ENCODE data around the gene LINC01488.

Gene LINC01488

GRCh38 chr11:69446108-69446507, 35.4 kb upstream of the LINC01488 start:
- DNase-seq, result no peak

DNA sequence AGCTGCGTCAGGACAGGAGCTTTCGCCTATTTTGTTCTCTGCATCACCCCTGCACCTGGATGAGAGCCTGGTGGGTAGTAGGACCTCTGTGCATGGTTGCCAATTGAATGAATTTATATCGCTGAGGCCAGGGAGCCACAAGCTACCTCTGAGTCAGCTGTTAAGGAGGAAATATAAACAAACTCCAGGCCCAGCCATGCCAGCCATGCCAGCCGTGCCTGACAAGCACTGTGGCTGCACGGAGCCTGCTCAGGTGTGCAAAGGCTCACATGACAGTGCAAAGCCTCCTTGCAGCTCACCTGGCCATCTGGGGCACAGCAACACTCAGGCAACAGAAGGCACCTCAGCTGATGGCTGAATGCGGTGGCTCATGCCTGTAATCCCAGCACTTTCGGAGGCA, 33.7 kb upstream of the LINC01488 start:
- no peak for DNase-seq

DNA sequence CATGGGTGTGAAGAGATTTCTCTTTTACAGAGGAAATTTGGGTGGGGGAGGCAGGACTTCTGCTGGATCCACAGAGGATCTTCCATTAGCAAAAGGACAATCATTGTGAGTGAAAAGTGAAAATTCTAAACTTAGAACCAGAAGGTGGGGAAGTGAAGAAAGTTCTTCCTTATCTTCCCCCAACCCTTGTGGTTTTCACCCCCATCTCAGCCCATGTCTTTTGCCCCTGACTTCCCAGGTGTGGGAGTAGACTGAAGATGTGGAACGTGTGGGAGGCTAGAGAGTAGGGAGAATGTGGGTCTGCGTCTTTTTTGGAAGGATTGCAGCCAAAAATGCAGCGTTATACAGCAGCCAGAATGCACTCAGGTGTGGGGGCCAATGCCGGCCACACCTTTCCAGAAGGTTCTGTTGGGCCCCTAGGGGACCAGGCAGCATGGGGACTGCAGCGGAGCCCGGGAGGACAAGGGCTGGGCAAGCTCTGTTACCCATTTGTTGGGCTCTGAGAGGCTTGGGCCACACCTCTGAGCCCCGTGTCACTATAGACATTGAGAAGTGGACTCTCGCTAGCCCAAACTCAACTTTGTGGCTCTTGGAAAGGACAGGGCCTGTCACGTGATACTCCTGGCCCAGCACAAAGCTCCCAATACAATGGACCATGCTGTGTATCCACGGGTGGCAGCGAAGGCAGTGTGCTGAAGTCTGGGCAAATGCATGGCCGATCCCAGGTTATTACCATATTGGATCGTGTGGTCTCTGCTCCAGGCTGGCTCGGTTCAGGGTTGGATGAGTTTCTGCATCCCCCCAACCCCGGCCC, 32.8 kb upstream of the LINC01488 start:
- DNase-seq, result no peak

DNA sequence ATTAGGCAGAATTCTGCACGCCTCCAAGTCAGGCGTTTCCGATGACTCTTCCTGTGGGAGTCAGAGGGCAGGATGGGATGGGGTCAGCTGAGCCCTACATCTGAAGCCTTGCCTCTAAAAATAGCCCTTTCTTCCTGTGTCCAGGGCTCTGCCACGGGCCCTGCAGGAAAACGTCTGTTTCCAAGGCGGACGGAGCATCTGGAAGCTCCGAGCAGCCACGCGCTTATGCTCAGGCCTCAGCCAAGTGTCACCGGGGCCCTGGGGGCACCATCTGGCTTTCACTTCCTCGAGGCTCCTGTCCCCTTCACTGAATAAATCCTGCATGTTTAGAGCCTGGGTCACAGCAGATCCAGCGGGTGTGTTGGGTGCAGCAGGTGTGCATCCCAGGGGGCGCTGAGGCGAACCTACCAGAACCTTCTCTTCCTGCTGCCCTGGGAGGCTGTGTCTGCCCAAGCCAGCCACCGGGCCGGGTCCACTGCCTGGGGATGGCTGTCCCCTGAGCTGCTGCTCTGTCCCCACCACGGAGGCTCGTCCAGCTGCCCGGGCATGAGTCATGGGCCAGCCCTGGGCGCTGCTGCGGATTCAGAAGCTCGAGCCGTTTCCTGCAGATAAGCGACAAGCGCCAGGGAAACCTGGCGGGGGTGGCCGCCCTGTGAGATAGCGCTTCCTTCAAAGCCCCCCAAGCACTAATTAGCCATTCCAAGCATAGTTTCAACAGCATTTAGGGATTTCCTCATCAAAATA, 32.0 kb upstream of the LINC01488 start:
- no peak for DNase-seq

DNA sequence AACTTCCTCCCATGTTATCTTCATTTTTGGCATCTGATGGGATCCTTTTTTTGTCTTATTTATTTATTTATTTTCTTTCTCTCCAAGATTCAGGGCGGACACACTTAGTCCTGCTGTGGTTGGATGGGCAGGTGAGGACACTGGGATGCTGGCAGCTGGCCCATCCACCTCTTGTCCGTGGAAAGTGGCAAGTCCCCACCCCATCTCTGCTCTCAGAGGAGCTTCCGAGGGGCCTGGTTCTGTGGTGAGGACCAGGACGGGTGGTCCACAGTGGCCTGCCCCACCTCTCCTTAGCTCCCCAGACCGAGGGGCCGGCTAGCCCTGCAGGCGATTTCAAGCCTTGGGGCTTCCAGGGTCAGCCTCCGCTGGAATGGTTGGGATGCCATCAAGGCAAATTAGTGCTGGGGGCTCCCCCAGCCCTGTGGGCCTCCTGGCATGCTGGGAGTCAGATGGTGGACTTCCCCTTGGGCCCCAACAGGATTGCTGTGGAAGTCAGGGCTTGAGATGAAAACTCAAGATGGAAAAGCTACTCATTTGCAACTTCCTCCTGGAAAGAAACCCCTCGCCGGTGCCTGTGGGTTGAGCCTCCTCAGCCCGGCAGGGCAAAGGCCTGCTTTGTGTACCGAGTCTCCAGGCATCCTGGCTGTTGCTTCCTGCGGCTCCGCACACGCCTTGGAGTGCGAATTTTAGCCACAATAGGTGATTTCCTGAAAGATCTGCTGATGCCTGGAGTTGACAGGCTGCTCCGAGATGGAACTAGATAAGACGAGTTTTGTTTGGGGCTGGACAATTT, 31.2 kb upstream of the LINC01488 start:
- DNase-seq, result no peak

GRCh38 chr11:69450857-69451220, 30.6 kb upstream of the LINC01488 start:
- DNase-seq, result no peak

DNA sequence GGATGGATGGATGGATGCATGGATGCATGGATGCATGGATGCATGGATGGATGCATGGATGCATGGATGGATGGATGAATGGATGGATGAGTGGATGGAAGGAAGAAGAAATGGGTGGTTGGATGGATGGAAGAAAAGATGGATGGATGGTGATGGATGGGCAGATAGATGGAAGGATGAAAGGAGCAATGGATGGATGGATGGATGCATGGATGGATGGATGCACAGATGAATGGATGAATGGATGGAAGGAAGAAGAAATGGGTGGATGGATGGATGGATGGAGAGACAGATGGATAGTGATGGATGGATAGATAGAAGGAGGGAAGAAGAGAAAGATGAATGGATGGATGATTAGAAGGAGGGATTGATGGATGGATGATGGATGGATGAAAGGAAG, 30.2 kb upstream of the LINC01488 start:
- no peak for DNase-seq

DNA sequence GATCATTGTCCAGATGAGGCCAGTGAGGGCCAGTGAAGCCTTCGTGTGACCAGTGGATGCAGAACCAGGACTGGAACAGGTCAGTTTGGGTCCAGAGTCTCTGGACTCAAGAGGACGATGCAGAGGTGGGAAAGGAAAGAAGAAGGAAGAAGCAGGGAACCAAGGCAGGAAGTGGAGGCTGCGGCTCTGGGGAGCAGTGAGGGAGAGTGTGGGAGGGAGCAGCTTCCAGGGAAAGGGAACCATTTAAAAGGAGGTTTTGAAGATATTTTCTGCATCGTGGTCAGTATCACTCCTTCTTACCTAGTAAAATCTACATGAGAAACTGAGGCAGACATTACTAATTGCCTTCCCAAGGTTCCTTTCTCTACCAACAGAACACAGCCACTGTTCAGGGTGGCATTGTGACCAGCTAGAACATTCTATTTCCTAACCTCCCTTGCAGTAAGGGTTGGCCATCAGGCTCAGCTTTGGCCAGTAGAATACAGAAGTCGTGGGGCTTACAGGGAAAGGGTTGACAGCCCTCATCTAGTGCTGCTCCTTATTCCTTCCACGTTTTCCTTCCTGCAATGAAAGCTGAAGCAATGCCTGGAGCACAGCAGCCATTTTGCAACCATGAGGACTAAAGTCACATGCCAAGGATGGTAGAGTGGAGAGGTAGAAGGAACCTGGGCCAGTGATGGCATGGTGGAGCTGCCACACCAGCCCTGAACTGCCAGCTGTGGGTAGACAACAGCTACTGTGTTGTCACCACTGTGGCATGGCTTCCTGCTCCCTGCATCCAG, 29.1 kb upstream of the LINC01488 start:
- no peak for DNase-seq

- DNase-seq, result no peak
Observed at GRCh38 chr11:69453151-69453550, 28.3 kb upstream of the LINC01488 start.

DNA sequence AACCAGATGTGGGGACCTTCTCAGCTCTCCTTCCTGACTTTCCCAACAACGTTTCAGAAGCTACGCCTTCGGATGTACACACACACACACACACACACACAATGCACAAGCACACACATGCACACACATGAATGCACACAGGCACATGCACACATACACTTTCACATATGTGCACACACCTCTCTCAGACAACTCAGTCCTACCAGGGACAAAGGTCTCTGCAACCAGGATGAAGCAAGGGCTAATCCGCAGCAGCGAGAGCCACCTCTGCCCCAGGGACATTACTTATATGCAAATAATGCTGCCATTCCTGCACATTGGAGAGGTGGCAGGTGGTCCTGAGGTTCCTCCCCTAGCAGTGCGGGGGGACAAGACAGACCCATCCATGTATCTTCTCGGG, 27.4 kb upstream of the LINC01488 start:
- no peak for DNase-seq

- DNase-seq, result no peak
Observed at GRCh38 chr11:69455969-69456368, 25.5 kb upstream of the LINC01488 start.

GRCh38 chr11:69456712-69457111, 24.8 kb upstream of the LINC01488 start:
- DNase-seq, result no peak

DNA sequence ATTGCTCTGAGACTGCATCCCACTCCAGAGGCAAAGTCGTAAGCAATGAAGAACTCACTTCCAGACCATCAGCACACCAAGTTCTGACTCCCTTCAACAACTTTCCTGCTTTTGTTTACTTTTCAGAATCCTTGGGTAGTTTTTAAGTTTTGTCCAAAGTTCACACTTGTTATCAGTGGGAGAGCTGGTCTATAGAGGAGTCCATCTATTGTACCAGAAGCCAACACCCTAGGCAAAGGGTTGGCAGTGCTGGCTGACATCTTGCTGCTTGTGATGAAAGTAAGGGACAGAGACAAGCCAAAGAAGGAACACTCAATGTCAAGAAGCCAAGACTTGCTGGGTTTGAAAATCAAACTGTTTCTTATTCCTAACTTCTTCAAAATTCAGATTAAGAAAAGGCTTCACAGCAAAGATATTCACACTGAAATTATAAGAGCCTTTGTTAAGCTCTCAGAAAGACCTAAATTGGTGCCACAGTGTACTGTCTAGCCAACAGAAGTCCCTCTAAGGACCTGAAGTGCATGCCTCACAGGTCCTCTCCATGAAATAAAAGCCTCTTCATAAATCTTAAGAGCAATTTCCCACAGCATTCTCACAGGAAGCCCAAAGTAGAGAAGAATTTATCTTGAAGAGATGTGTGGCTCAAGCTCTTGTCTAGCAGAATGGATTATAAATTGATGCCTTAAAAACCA, 21.5 kb upstream of the LINC01488 start:
- DNase-seq, result no peak

GRCh38 chr11:69460540-69461257, 20.8 kb upstream of the LINC01488 start:
- DNase-seq, result no peak

GRCh38 chr11:69461272-69461962, 20.0 kb upstream of the LINC01488 start:
- DNase-seq, result no peak

GRCh38 chr11:69462106-69462951, 19.1 kb upstream of the LINC01488 start:
- DNase-seq, result no peak

GRCh38 chr11:69463181-69463994, 18.1 kb upstream of the LINC01488 start:
- DNase-seq, result no peak

- DNase-seq, result no peak
Observed at GRCh38 chr11:69463995-69464960, 17.2 kb upstream of the LINC01488 start.

Data from GOT3 (cell line).